NCI-H460 (cell line): ENCODE results near the gene ZBTB22. TPM values are rescaled to one million over a fixed set of nuclear protein-coding genes. Genes with fewer than 3 reads are reported as not detected.

Source experiments
- total RNA-seq: library from RNA; depleted of rRNA; stranded (reverse); fragments of >200 nt; shearing (Covaris generic); gene quantifications from 2 replicates; pipeline ENCODE4 v1.2.3, GENCODE V29; 2014; rRNA removed

ZBTB22 gene
- total RNA-seq, 1 experiment from 2014 or later: 8.6 TPM

Other genes with a start within 250 kb of the ZBTB22 start
- gene HLA-DPA1, start 244.1 kb downstream of the ZBTB22 start, total RNA-seq: not detected in 2 replicates
- gene HLA-DPB1, start 241.8 kb downstream of the ZBTB22 start, total RNA-seq: not detected in 2 replicates
- gene COL11A2, start 125.3 kb downstream of the ZBTB22 start, total RNA-seq: 0.05 TPM in 1 of 2 replicates, not detected in the other
- gene RXRB, start 117.1 kb downstream of the ZBTB22 start, total RNA-seq: 13.7 and 14.0 TPM in 2 replicates
- gene SLC39A7, start 116.9 kb downstream of the ZBTB22 start, total RNA-seq: 37.8 and 44.8 TPM in 2 replicates
- 10.3 and 12.5 TPM in 2 replicates for gene HSD17B8, start 113.1 kb downstream of the ZBTB22 start, total RNA-seq
- 8.7 and 10.8 TPM in 2 replicates for gene RING1, start 109.2 kb downstream of the ZBTB22 start, total RNA-seq
- 36.0 and 39.7 TPM in 2 replicates for gene VPS52, start 45.9 kb downstream of the ZBTB22 start, total RNA-seq
- 4,945 and 5,414 TPM in 2 replicates for gene RPS18, start 45.7 kb downstream of the ZBTB22 start, total RNA-seq
- gene B3GALT4, start 40.6 kb downstream of the ZBTB22 start, total RNA-seq: 0.69 and 1.8 TPM in 2 replicates
- gene WDR46, start 28.5 kb downstream of the ZBTB22 start, total RNA-seq: 28.8 and 29.4 TPM in 2 replicates
- gene PFDN6, start 28.1 kb downstream of the ZBTB22 start, total RNA-seq: 61.7 and 69.2 TPM in 2 replicates
- 16.0 and 16.9 TPM in 2 replicates for gene RGL2, start 18.8 kb downstream of the ZBTB22 start, total RNA-seq
- gene TAPBP, start 3.7 kb downstream of the ZBTB22 start, total RNA-seq: 45.3 and 58.5 TPM in 2 replicates
- gene DAXX, start 5.2 kb upstream of the ZBTB22 start, total RNA-seq: 22.3 and 23.9 TPM in 2 replicates
- gene KIFC1, start 74.1 kb upstream of the ZBTB22 start, total RNA-seq: 14.7 and 16.9 TPM in 2 replicates
- 15.9 and 18.8 TPM in 2 replicates for gene PHF1, start 93.3 kb upstream of the ZBTB22 start, total RNA-seq
- gene CUTA, start 100.4 kb upstream of the ZBTB22 start, total RNA-seq: 132 and 160 TPM in 2 replicates
- gene SYNGAP1, start 102.3 kb upstream of the ZBTB22 start, total RNA-seq: 1.2 TPM in 2 replicates
- 5.2 and 6.4 TPM in 2 replicates for gene ZBTB9, start 136.8 kb upstream of the ZBTB22 start, total RNA-seq